Karpas-422 (cell line): ENCODE measurements around the gene TACO1. TPM values are rescaled to one million over a fixed set of nuclear protein-coding genes. Genes with fewer than 3 reads are reported as not detected.

Source experiments
- DNase-seq: peaks from one replicate; pipeline ENCODE4 v3.0.0-alpha.2; 2015
- H2AFZ ChIP-seq: fragments of 200-600 bp; sonication (generic); 2 replicates; pipeline ENCODE4 v1.6.1; 2014; ENCODE audit warnings: antibody characterized with exemption, low read length, mixed read lengths
- H3K27ac ChIP-seq: fragments of 200-600 bp; sonication (generic); 2 replicates; pipeline ENCODE4 v1.5.1; 2014; ENCODE audit warnings: mild to moderate bottlenecking, low read length, moderate library complexity
- H3K27me3 ChIP-seq: fragments of 200-600 bp; sonication (generic); 2 replicates; pipeline ENCODE4 v1.6.1; 2014; ENCODE audit warnings: low read length, mixed read lengths
- H3K36me3 ChIP-seq: fragments of 200-600 bp; sonication (generic); 2 replicates; pipeline ENCODE4 v1.6.1; 2014; ENCODE audit warnings: low read length, mixed read lengths; ENCODE audit not compliant: insufficient read depth
- H3K4me1 ChIP-seq: fragments of 200-600 bp; sonication (generic); 2 replicates; pipeline ENCODE4 v1.6.1; 2014; ENCODE audit warnings: mild to moderate bottlenecking, low read length, mixed read lengths
- H3K4me2 ChIP-seq: fragments of 200-600 bp; sonication (generic); 2 replicates; pipeline ENCODE4 v1.6.1; 2014; ENCODE audit warnings: low read length, low read depth, mild to moderate bottlenecking; ENCODE audit not compliant: poor library complexity, severe bottlenecking
- H3K4me3 ChIP-seq: fragments of 200-600 bp; sonication (generic); 2 replicates; pipeline ENCODE4 v1.5.1; 2014; ENCODE audit warnings: mild to moderate bottlenecking, antibody characterized with exemption, low read length, mixed read lengths
- H3K79me2 ChIP-seq: fragments of 200-600 bp; sonication (generic); 2 replicates; pipeline ENCODE4 v1.6.1; 2014; ENCODE audit warnings: mild to moderate bottlenecking, low read length, mixed read lengths
- H3K9ac ChIP-seq: fragments of 200-600 bp; sonication (generic); 2 replicates; pipeline ENCODE4 v1.6.0; 2014; ENCODE audit warnings: low read length
- H3K9me2 ChIP-seq: fragments of 200-600 bp; sonication (generic), shearing (Covaris generic); replicated peaks from 2 replicates; pipeline ENCODE4 v1.6.0; 2014; ENCODE audit warnings: mild to moderate bottlenecking, low read length, moderate library complexity; ENCODE audit not compliant: insufficient read depth
- H3K9me3 ChIP-seq: fragments of 300-700, 200-600 bp; sonication (generic); 2 replicates; pipeline ENCODE4 v1.6.1; 2014; ENCODE audit warnings: low read length, mixed read lengths
- H4K20me1 ChIP-seq: fragments of 200-600 bp; sonication (generic); 2 replicates; pipeline ENCODE4 v1.6.1; 2014; ENCODE audit warnings: mild to moderate bottlenecking, antibody characterized with exemption, low read length, low read depth; ENCODE audit not compliant: insufficient read depth
- total RNA-seq: library from RNA; depleted of rRNA; stranded (reverse); fragments of >200 nt; shearing (Covaris generic); gene quantifications from 2 replicates; pipeline ENCODE4 v1.2.3, GENCODE V29; 2014; ENCODE audit warnings: low replicate concordance

Gene TACO1
- total RNA-seq, 1 experiment from 2014 or later: 10.7 TPM

DNA sequence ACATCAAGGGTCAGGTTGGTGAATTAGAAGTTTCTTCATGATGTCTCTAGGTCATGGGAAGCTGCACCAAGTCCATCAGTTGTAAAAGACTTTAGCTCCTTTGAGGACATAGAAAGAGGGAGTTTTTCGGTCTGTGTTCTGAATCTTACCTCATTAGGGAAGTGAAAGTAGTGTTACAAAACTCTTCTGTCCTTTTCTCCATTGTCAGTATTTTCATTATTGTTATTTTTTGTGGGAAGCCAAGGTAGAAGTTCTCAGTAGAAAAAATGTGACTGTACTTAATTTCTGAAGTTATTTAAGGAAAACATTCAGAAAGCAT lies 45.8 kb downstream of the TACO1 start:
- H3K79me2 ChIP-seq: peaks cover 4% of the 10 kb centered on the region; the same call in 1 of the 2 replicates
- no peaks in the 10 kb centered on the region for H3K36me3 ChIP-seq
- H3K27me3 ChIP-seq: no peaks in the 10 kb centered on the region
- H2AFZ ChIP-seq: no peak overlapping the region
- peaks cover 23% of the 10 kb centered on the region for H3K4me1 ChIP-seq
- DNase-seq: peak; percentile 61
- no peaks in the 10 kb centered on the region for H3K9me2 ChIP-seq
- no peaks in the 10 kb centered on the region for H3K9me3 ChIP-seq
- H4K20me1 ChIP-seq: no peaks in the 10 kb centered on the region
- H3K4me3 ChIP-seq: no peak overlapping the region
- peak overlapping the region; percentile 51; the same call in 1 of the 2 replicates for H3K27ac ChIP-seq
- H3K4me2 ChIP-seq: no peak overlapping the region
- H3K9ac ChIP-seq: no peak overlapping the region; the same call in 1 of the 2 replicates

DNA sequence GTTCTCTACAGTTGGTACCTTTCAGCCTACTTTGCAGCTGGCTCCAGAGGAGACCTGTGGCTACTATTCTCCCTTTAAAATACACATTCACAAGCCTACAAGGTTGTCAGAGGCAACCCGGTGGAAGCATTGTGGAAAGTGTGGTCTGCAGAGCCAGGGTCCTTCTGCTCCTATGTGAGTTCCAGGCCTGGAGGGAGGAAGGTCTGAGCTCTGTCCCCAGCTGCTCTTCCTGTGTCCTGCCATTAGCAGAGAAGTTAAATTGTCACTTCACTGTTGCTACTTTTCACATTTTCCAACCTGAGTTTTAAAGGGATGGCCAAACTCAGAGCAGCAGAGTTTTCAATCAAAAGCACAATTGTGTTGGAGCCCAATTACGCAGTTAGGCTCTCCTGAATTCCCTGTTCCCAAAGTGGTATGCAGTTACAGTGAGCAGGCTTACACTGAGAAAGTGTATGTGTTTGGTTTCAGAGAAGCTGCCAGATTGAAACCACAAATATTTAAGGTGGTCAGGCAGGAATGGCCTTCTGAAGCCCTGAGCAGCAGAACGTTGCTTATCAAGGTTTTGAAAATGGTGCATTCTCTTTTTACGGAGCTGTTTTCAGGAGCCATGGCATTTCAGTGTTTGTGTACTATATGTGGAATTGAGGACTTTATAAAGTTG lies 46.5 kb downstream of the TACO1 start:
- H3K4me1 ChIP-seq: peaks cover 16% of the 10 kb centered on the region
- H3K27ac ChIP-seq: no peak overlapping the region
- H3K4me3 ChIP-seq: no peak overlapping the region
- H4K20me1 ChIP-seq: no peaks in the 10 kb centered on the region
- DNase-seq: no peak
- peaks cover 4% of the 10 kb centered on the region; the same call in 1 of the 2 replicates for H3K79me2 ChIP-seq
- H3K4me2 ChIP-seq: no peak overlapping the region
- H3K9ac ChIP-seq: no peak overlapping the region
- H3K9me3 ChIP-seq: no peaks in the 10 kb centered on the region
- H3K9me2 ChIP-seq: no peaks in the 10 kb centered on the region
- H3K36me3 ChIP-seq: no peaks in the 10 kb centered on the region
- no peaks in the 10 kb centered on the region for H3K27me3 ChIP-seq
- no peak overlapping the region for H2AFZ ChIP-seq

DNA sequence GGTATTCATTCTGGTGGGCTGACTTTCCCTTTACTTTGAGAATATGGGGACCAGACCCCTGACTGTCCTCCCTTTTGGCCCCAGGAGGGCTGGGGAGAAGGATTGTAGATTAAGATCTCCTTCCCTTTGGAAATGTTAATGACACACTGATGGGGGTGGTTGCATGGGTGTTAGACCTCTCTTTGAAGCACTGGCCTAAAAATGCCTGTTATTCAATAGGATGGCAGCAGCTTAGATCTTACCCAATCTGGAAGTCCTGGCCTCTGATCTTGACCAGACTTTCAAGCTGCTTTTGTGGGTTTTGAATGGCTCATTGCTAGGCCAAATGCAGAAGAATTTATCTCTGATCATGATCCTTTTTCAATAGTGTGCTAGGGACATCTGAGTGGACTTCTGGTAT lies 47.2 kb downstream of the TACO1 start:
- H3K4me3 ChIP-seq: no peak overlapping the region
- no peak overlapping the region for H3K9ac ChIP-seq
- H3K4me2 ChIP-seq: no peak overlapping the region
- H3K9me2 ChIP-seq: no peaks in the 10 kb centered on the region
- no peak overlapping the region for H3K27ac ChIP-seq
- no peaks in the 10 kb centered on the region for H3K27me3 ChIP-seq
- no peaks in the 10 kb centered on the region for H4K20me1 ChIP-seq
- H3K79me2 ChIP-seq: peaks cover 4% of the 10 kb centered on the region; the same call in 1 of the 2 replicates
- DNase-seq: no peak
- peaks cover 20% of the 10 kb centered on the region for H3K4me1 ChIP-seq
- no peaks in the 10 kb centered on the region for H3K9me3 ChIP-seq
- no peak overlapping the region for H2AFZ ChIP-seq
- no peaks in the 10 kb centered on the region for H3K36me3 ChIP-seq

- Histone ChIP-seq H2AFZ (no peak overlapping the region), H3K79me2 (peaks cover 4% of the 10 kb centered on the region; the same call in 1 of the 2 replicates), H3K27ac (no peak overlapping the region), H3K9me3 (no peaks in the 10 kb centered on the region), H4K20me1 (no peaks in the 10 kb centered on the region), H3K27me3 (no peaks in the 10 kb centered on the region), H3K4me2 (no peak overlapping the region), H3K9me2 (no peaks in the 10 kb centered on the region), H3K36me3 (peaks cover 5% of the 10 kb centered on the region; the same call in 1 of the 2 replicates), H3K9ac (no peak overlapping the region), H3K4me3 (no peak overlapping the region), H3K4me1 (peaks cover 20% of the 10 kb centered on the region)
- no peak for DNase-seq
Measured at GRCh38 chr17:63649813-63650212, 49.1 kb downstream of the TACO1 start.

- Histone ChIP-seq H3K4me3 (no peak overlapping the region), H3K79me2 (peaks cover 4% of the 10 kb centered on the region; the same call in 1 of the 2 replicates), H2AFZ (no peak overlapping the region), H3K9ac (no peak overlapping the region), H3K9me2 (no peaks in the 10 kb centered on the region), H3K36me3 (peaks cover 5% of the 10 kb centered on the region; the same call in 1 of the 2 replicates), H3K9me3 (no peaks in the 10 kb centered on the region), H4K20me1 (no peaks in the 10 kb centered on the region), H3K27me3 (no peaks in the 10 kb centered on the region), H3K27ac (no peak overlapping the region), H3K4me2 (no peak overlapping the region), H3K4me1 (peaks cover 4% of the 10 kb centered on the region; the same call in 1 of the 2 replicates)
- DNase-seq: no peak
Measured at GRCh38 chr17:63652106-63652505, 51.4 kb downstream of the TACO1 start.

- Histone ChIP-seq H2AFZ (no peak overlapping the region), H3K9me2 (no peaks in the 10 kb centered on the region), H3K79me2 (peaks cover 6% of the 10 kb centered on the region; the same call in 1 of the 2 replicates), H4K20me1 (no peaks in the 10 kb centered on the region), H3K27me3 (no peaks in the 10 kb centered on the region), H3K4me1 (peaks cover 4% of the 10 kb centered on the region; the same call in 1 of the 2 replicates), H3K36me3 (peaks cover 12% of the 10 kb centered on the region; the same call in 1 of the 2 replicates), H3K9ac (no peak overlapping the region), H3K27ac (no peak overlapping the region), H3K4me2 (no peak overlapping the region), H3K9me3 (no peaks in the 10 kb centered on the region), H3K4me3 (no peak overlapping the region)
- no peak for DNase-seq
Measured at GRCh38 chr17:63653050-63653449, 52.4 kb downstream of the TACO1 start.

GRCh38 chr17:63657786-63658185 lies 57.1 kb downstream of the TACO1 start:
- Histone ChIP-seq H3K79me2 (0 out of 2 replicates have a peak, but pooled peaks cover 2% of the 10 kb centered on the region), H3K36me3 (peaks cover 14% of the 10 kb centered on the region; the same call in 1 of the 2 replicates), H3K9ac (no peak overlapping the region), H3K4me3 (no peak overlapping the region), H3K4me2 (no peak overlapping the region), H2AFZ (no peak overlapping the region), H3K9me3 (no peaks in the 10 kb centered on the region), H3K27me3 (no peaks in the 10 kb centered on the region), H3K27ac (no peak overlapping the region), H3K9me2 (no peaks in the 10 kb centered on the region), H4K20me1 (no peaks in the 10 kb centered on the region), H3K4me1 (peaks cover 1% of the 10 kb centered on the region; the same call in 1 of the 2 replicates)
- DNase-seq: no peak
